Right renal pelvis (tissue), 4 donors: ENCODE results near the gene LY6G5C. TPM values are rescaled to one million over a fixed set of nuclear protein-coding genes. Genes with fewer than 3 reads are reported as not detected.
A peak's percentile ranks its signal among the peaks of the same experiment; 100 is the strongest.

Experiments used
- DNase-seq, 4 donors: peaks; one replicate each; pipeline ENCODE4 v3.0.0-alpha.2; 2013; ENCODE audit warnings: low read depth in 4 of 4, low spot score in 3 of 4, missing footprints in 1 of 4
- polyA plus RNA-seq, 4 donors: library from polyadenylated mRNA; unstranded; fragments of 120-200 nt; gene quantifications; one replicate each; pipeline ENCODE4 v1.2.1, GENCODE V29; 2013; ENCODE audit not compliant: insufficient read length in 4 of 4

The LY6G5C gene
- polyA plus RNA-seq: 1 to 10 TPM; 2.4 to 3.3 (median 2.7) TPM

- DNase-seq: peak in 1 of 4 donors; percentile 77
These were observed at the start of gene LY6G5C for GRCh38 chr6:31680226-31681134. LY6G5C (minus strand) TSS chr6:31681067; CDS start chr6:31680373, 694 bp downstream.

- DNase-seq: peak in 3 of 4 donors; percentile 85 to 88 (median 87)
These were observed 49.2 kb upstream of the LY6G5C start for GRCh38 chr6:31729979-31730630.

- DNase-seq: peak in 3 of 4 donors; percentile 87 to 91 (median 89)
These were observed 48.7 kb upstream of the LY6G5C start for GRCh38 chr6:31729515-31729978.

- no peak for DNase-seq
These were observed 48.1 kb upstream of the LY6G5C start, which contains the start of gene DDAH2 for GRCh38 chr6:31728767-31729514. DDAH2 (minus strand) TSS chr6:31729299; CDS start chr6:31729161, 138 bp downstream.

GRCh38 chr6:31727717-31728671 lies 47.1 kb upstream of the LY6G5C start:
- no peak for DNase-seq

GRCh38 chr6:31727034-31727716 lies 46.3 kb upstream of the LY6G5C start:
- DNase-seq: no peak

GRCh38 chr6:31725502-31726350 lies 44.9 kb upstream of the LY6G5C start:
- DNase-seq: no peak

- DNase-seq: no peak
These were observed 43.3 kb upstream of the LY6G5C start for GRCh38 chr6:31723980-31724691.

- no peak for DNase-seq
These were observed 42.5 kb upstream of the LY6G5C start, which contains the start of gene MPIG6B for GRCh38 chr6:31723245-31723979. MPIG6B (plus strand) TSS chr6:31723373; CDS start chr6:31723384, 11 bp downstream.

GRCh38 chr6:31722173-31722572 lies 41.3 kb upstream of the LY6G5C start:
- DNase-seq: no peak

- DNase-seq: no peak
These were observed 40.6 kb upstream of the LY6G5C start, which contains the start of gene LY6G6C for GRCh38 chr6:31721351-31722020. LY6G6C (minus strand) TSS chr6:31721746; CDS start chr6:31721679, 67 bp downstream.

- no peak for DNase-seq
These were observed 39.4 kb upstream of the LY6G5C start for GRCh38 chr6:31720196-31720770.

- DNase-seq: no peak
These were observed 38.1 kb upstream of the LY6G5C start for GRCh38 chr6:31719001-31719400.

GRCh38 chr6:31718265-31718664 lies 37.4 kb upstream of the LY6G5C start:
- DNase-seq: no peak

GRCh38 chr6:31717499-31718222 lies 36.8 kb upstream of the LY6G5C start:
- no peak for DNase-seq
